Mesenchymal stem cell (in vitro differentiated cells and primary cell): Measurements from ENCODE around the gene CD9. TPM values are rescaled to one million over a fixed set of nuclear protein-coding genes. Genes with fewer than 3 reads are reported as not detected.
A peak's percentile ranks its signal among the peaks of the same experiment; 100 is the strongest.

Source experiments
- DNase-seq: peaks from one replicate; pipeline ENCODE4 v3.0.0-alpha.2; 2013
- H2AFZ ChIP-seq: one replicate; pipeline ENCODE4 v1.6.1; 2013; ENCODE audit warnings: low read depth, mild to moderate bottlenecking, control low read depth, inconsistent platforms, low read length, moderate library complexity
- H2AK5ac ChIP-seq: 2 replicates; pipeline ENCODE4 v1.6.1; 2013; ENCODE audit warnings: low read length, moderate library complexity, mild to moderate bottlenecking, inconsistent platforms; ENCODE audit not compliant: severe bottlenecking
- H2BK120ac ChIP-seq: one replicate; pipeline ENCODE4 v1.6.1; 2013; ENCODE audit warnings: low read depth, mild to moderate bottlenecking, inconsistent platforms, low read length, moderate library complexity
- H2BK12ac ChIP-seq, 2 experiments: one replicate each; pipeline ENCODE4 v1.6.1; 2013; ENCODE audit warnings: inconsistent platforms in 2 of 2, low read length in 2 of 2, mild to moderate bottlenecking in 2 of 2, moderate library complexity in 2 of 2, control low read depth in 1 of 2
- H2BK15ac ChIP-seq: one replicate; pipeline ENCODE4 v1.6.1; 2013; ENCODE audit warnings: mild to moderate bottlenecking, low read depth, inconsistent platforms; ENCODE audit not compliant: poor library complexity, severe bottlenecking
- H2BK5ac ChIP-seq: 2 replicates; pipeline ENCODE4 v1.6.1; 2013; ENCODE audit warnings: low read depth, mild to moderate bottlenecking, low read length, control low read depth, inconsistent platforms; ENCODE audit not compliant: poor library complexity, severe bottlenecking
- H3K14ac ChIP-seq, 2 experiments: one replicate each; pipeline ENCODE4 v1.6.1; 2013; ENCODE audit warnings: inconsistent platforms in 2 of 2, low read length in 2 of 2, control low read depth in 1 of 2, mild to moderate bottlenecking in 1 of 2, moderate library complexity in 1 of 2
- H3K18ac ChIP-seq, 2 experiments: one replicate each; pipeline ENCODE4 v1.6.1; 2013; ENCODE audit warnings: inconsistent platforms in 2 of 2, low read length in 2 of 2, control low read depth in 1 of 2, low read depth in 1 of 2, mild to moderate bottlenecking in 1 of 2
- H3K23ac ChIP-seq, 2 experiments: one replicate each; pipeline ENCODE4 v1.6.1; 2013; ENCODE audit warnings: inconsistent platforms in 2 of 2, low read length in 2 of 2, mild to moderate bottlenecking in 2 of 2, moderate library complexity in 2 of 2, control low read depth in 1 of 2
- H3K27ac ChIP-seq: 2 replicates; pipeline ENCODE4 v1.5.1; 2013; ENCODE audit warnings: mild to moderate bottlenecking, moderate library complexity, low read length, control low read depth, inconsistent platforms; ENCODE audit not compliant: poor library complexity, severe bottlenecking
- H3K27me3 ChIP-seq, 2 experiments: 2 replicates each; pipeline versions ENCODE4 v1.6.1 to v1.7.0; 2013; ENCODE audit warnings: low read length in 2 of 2, mild to moderate bottlenecking in 2 of 2, moderate library complexity in 2 of 2, control low read depth in 1 of 2, inconsistent platforms in 1 of 2; ENCODE audit not compliant: control insufficient read depth in 1 of 2, insufficient read depth in 1 of 2
- H3K36me3 ChIP-seq, 2 experiments: 2 replicates each; pipeline versions ENCODE4 v1.6.1 to v1.7.0; 2013; ENCODE audit warnings: low read length in 2 of 2, control low read depth in 1 of 2, inconsistent platforms in 1 of 2, low read depth in 1 of 2, mild to moderate bottlenecking in 1 of 2; ENCODE audit not compliant: insufficient read depth in 2 of 2, control insufficient read depth in 1 of 2
- H3K4ac ChIP-seq, 2 experiments: one replicate each; pipeline ENCODE4 v1.6.1; 2013; ENCODE audit warnings: inconsistent platforms in 2 of 2, low read length in 2 of 2, mild to moderate bottlenecking in 2 of 2, moderate library complexity in 2 of 2, control low read depth in 1 of 2, low read depth in 1 of 2
- H3K4me1 ChIP-seq: 2 replicates; pipeline ENCODE4 v1.6.1; 2013; ENCODE audit warnings: low read depth, low read length, control low read depth; ENCODE audit not compliant: control insufficient read depth, insufficient read depth
- H3K4me2 ChIP-seq: 2 replicates; pipeline ENCODE4 v1.6.1; 2013; ENCODE audit warnings: low read length, mild to moderate bottlenecking, inconsistent platforms; ENCODE audit not compliant: poor library complexity, severe bottlenecking
- H3K4me3 ChIP-seq, 2 experiments: 2 replicates each; pipeline versions ENCODE4 v1.5.1 to v1.7.0; 2013; ENCODE audit warnings: low read length in 2 of 2, mild to moderate bottlenecking in 2 of 2, control low read depth in 1 of 2, low read depth in 1 of 2; ENCODE audit not compliant: insufficient read depth in 1 of 2
- H3K79me1 ChIP-seq: replicated peaks from 2 replicates; pipeline ENCODE4 v1.6.1; 2013; ENCODE audit warnings: mild to moderate bottlenecking, control low read depth, low read length, inconsistent platforms; ENCODE audit not compliant: poor library complexity, severe bottlenecking
- H3K9ac ChIP-seq: 2 replicates; pipeline ENCODE4 v1.7.0; 2013; ENCODE audit warnings: mild to moderate bottlenecking, low read length, moderate library complexity
- H3K9me3 ChIP-seq: 2 replicates; pipeline ENCODE4 v1.7.0; 2013; ENCODE audit warnings: mild to moderate bottlenecking, low read length; ENCODE audit not compliant: control insufficient read depth
- H4K8ac ChIP-seq: one replicate; pipeline ENCODE4 v1.6.1; 2013; ENCODE audit warnings: inconsistent platforms, mild to moderate bottlenecking, low read length, moderate library complexity
- H4K91ac ChIP-seq: one replicate; pipeline ENCODE4 v1.6.1; 2013; ENCODE audit warnings: mild to moderate bottlenecking, low read length, inconsistent platforms
- WGBS: methylation state at CpG from one replicate; pipeline ENCODE4 v1.1.7; 2013; ENCODE audit warnings: mixed read lengths; 5-methylcytosine and 5-hydroxymethylcytosine counted together
- polyA plus RNA-seq, 2 experiments: library from polyadenylated mRNA; stranded (reverse); fragments of 200-250 nt; gene quantifications; one replicate each; pipeline ENCODE4 v1.2.3, GENCODE V29; 2013

The CD9 gene, protein sequence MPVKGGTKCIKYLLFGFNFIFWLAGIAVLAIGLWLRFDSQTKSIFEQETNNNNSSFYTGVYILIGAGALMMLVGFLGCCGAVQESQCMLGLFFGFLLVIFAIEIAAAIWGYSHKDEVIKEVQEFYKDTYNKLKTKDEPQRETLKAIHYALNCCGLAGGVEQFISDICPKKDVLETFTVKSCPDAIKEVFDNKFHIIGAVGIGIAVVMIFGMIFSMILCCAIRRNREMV
- 253 TPM for polyA plus RNA-seq (2013, experiment 1 of 2)
- 270 TPM for polyA plus RNA-seq (2013, experiment 2 of 2)

DNA sequence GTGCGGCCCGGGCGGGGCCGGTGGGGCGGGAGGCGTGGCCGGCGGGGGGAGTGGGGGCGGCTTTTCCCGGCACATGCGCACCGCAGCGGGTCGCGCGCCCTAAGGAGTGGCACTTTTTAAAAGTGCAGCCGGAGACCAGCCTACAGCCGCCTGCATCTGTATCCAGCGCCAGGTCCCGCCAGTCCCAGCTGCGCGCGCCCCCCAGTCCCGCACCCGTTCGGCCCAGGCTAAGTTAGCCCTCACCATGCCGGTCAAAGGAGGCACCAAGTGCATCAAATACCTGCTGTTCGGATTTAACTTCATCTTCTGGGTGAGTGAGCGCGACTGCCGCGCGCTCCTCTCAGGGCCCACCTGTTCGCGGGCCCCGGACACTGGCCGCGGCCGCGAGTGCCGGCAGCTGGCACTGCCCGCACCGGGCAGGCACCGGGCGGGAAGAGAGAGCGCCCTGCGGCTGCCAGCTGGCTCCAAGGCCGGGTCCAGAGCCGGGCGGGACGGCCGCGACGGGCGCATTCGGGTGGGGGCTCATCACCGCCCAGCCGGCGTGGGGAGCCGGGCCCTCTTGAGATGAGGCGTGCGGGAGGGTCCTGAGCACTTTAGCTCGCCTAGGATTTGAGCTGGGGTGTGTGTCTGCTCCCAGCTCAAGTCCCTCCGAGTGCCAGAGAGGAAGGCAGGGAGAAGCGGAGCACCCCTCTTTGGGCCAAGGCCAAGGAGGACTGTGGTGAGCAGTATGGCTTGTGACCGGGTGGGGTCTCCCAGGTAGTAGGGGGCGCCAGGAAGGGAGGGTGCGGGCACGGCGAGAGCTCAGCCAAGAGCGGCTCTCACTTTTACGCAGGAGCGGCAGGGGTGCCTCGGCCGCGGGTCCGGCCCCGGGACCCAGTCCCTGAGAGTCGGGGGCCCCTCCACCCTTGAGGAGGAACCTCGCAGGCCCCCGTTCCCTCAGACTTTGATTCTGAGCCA, at the start of gene CD9:
CD9 (plus strand) TSS at position 145 of the 957 bp plus-strand sequence; CDS start at position 245, 100 bp downstream.
- peak within 1 kb of the TSS; percentile 88 for H4K8ac ChIP-seq
- no peak within 1 kb of the TSS for H2AK5ac ChIP-seq
- H3K23ac ChIP-seq: peak within 1 kb of the TSS; percentile 9 to 35
- H3K27me3 ChIP-seq: no peaks in the 10 kb centered on the region
- WGBS: 1% methylated on average over 65 of the region's 81 CpGs
- no peaks in the 10 kb centered on the region for H3K36me3 ChIP-seq
- peak within 1 kb of the TSS in 1 of 2 experiments; percentile 68 for H2BK12ac ChIP-seq
- peak within 1 kb of the TSS; percentile 51 to 85 for H3K4me3 ChIP-seq
- peak within 1 kb of the TSS; percentile 24 for H2AFZ ChIP-seq
- DNase-seq: peak; percentile 41
- H3K9me3 ChIP-seq: no peaks in the 10 kb centered on the region
- peak within 1 kb of the TSS; percentile 85 for H4K91ac ChIP-seq
- peak within 1 kb of the TSS; percentile 64 for H2BK120ac ChIP-seq
- H3K4ac ChIP-seq: peak within 1 kb of the TSS in 1 of 2 experiments; percentile 81
- peak within 1 kb of the TSS; percentile 95 for H2BK15ac ChIP-seq
- H3K9ac ChIP-seq: peak within 1 kb of the TSS; percentile 90
- H3K79me1 ChIP-seq: peaks cover 14% of the 10 kb centered on the region
- peaks cover 22% of the 10 kb centered on the region for H3K4me1 ChIP-seq
- no peak within 1 kb of the TSS for H2BK5ac ChIP-seq
- peak within 1 kb of the TSS; percentile 18 to 67 for H3K18ac ChIP-seq
- H3K27ac ChIP-seq: peak within 1 kb of the TSS; percentile 30
- peak within 1 kb of the TSS; percentile 86 for H3K4me2 ChIP-seq
- H3K14ac ChIP-seq: peak within 1 kb of the TSS in 1 of 2 experiments; percentile 8

DNA sequence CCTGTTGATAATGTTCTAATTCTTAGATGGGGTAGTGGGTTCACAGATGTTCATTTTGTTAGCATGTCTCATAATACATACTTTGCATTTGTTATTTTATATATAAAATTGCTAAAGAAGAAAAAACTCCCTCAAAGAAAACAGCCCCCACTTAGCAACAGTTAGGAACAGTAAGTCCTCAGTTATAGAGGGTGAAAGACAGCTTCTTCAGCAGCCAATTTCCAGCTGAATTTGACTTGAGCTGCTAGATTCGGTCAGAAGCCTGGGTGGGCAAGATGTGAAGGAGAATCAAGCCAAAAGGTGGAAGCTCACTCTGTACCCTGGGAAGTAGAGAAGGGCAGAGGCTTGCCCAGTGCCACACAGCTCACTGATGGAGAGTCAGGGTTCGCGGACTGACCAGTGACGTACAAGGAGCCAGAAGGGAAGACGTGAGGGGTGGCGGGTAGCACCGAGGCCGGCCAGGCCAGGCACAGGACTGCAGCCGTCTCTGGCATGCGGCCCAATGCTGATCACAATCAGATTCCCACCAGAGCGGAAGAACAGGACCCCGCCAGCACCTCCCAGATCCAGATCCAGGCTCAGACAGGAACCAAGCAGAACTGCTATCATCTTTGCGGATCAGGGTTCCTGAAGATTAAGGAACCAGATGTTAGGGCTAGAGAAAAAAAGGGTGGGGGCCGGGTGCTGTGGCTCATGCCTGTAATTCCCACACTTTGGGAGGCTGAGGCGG, 45.3 kb upstream of the CD9 start:
- DNase-seq: no peak
- no peaks in the 10 kb centered on the region for H3K9me3 ChIP-seq
- no peak overlapping the region for H2BK5ac ChIP-seq
- no peak overlapping the region for H2AFZ ChIP-seq
- no peak overlapping the region for H4K8ac ChIP-seq
- 97% methylated on average over 14 of the region's 15 CpGs for WGBS
- peak overlapping the region in 1 of 2 experiments; percentile 5 for H3K18ac ChIP-seq
- no peak overlapping the region for H3K23ac ChIP-seq
- no peak overlapping the region for H2BK120ac ChIP-seq
- H3K36me3 ChIP-seq: no peaks in the 10 kb centered on the region
- H3K9ac ChIP-seq: no peak overlapping the region
- peaks cover 8% of the 10 kb centered on the region for H3K4me1 ChIP-seq
- H3K14ac ChIP-seq: peak overlapping the region in 1 of 2 experiments; percentile 2
- peak overlapping the region; percentile 37 to 78 for H2BK12ac ChIP-seq
- no peaks in the 10 kb centered on the region for H3K79me1 ChIP-seq
- peak overlapping the region in 1 of 2 experiments; percentile 8 for H3K4ac ChIP-seq
- H2AK5ac ChIP-seq: no peak overlapping the region
- no peak overlapping the region for H3K4me3 ChIP-seq
- no peak overlapping the region for H3K27ac ChIP-seq
- no peaks in the 10 kb centered on the region for H3K27me3 ChIP-seq
- H4K91ac ChIP-seq: no peak overlapping the region
- H2BK15ac ChIP-seq: no peak overlapping the region
- H3K4me2 ChIP-seq: no peak overlapping the region

- no peak overlapping the region for H2AK5ac ChIP-seq
- no peaks in the 10 kb centered on the region for H3K27me3 ChIP-seq
- H2AFZ ChIP-seq: no peak overlapping the region
- peaks cover 16% of the 10 kb centered on the region for H3K4me1 ChIP-seq
- H2BK12ac ChIP-seq: peak overlapping the region; percentile 45 to 95
- no peak overlapping the region for H2BK5ac ChIP-seq
- H3K27ac ChIP-seq: no peak overlapping the region
- no peak overlapping the region for H3K9ac ChIP-seq
- peak overlapping the region; percentile 85 for H4K91ac ChIP-seq
- H3K4me3 ChIP-seq: no peak overlapping the region
- peak overlapping the region; percentile 28 for H4K8ac ChIP-seq
- 100% methylated on average over 1 of the region's 4 CpGs for WGBS
- H3K9me3 ChIP-seq: no peaks in the 10 kb centered on the region
- H3K79me1 ChIP-seq: no peaks in the 10 kb centered on the region
- H3K36me3 ChIP-seq: no peaks in the 10 kb centered on the region
- no peak overlapping the region for H2BK15ac ChIP-seq
- H3K18ac ChIP-seq: peak overlapping the region in 1 of 2 experiments; percentile 62
- peak; percentile 23 for DNase-seq
- H3K23ac ChIP-seq: no peak overlapping the region
- H2BK120ac ChIP-seq: peak overlapping the region; percentile 85
- no peak overlapping the region for H3K4ac ChIP-seq
- no peak overlapping the region for H3K14ac ChIP-seq
- no peak overlapping the region for H3K4me2 ChIP-seq
Measured at GRCh38 chr12:6157482-6157881, 42.7 kb upstream of the CD9 start.
